Stimulated activated CD4-positive, alpha-beta T cell treated with anti-CD3 and anti-CD28 coated beads, Interleukin-4, amount 100 ng/mL, for 48 hours (primary cell): ENCODE measurements around the gene CDK5R1.

Experiments used
- DNase-seq, 2 donors: peaks; one replicate each; pipeline ENCODE4 v3.0.0-alpha.2; 2020; ENCODE audit warnings: low read depth in 2 of 2

Gene CDK5R1

DNA sequence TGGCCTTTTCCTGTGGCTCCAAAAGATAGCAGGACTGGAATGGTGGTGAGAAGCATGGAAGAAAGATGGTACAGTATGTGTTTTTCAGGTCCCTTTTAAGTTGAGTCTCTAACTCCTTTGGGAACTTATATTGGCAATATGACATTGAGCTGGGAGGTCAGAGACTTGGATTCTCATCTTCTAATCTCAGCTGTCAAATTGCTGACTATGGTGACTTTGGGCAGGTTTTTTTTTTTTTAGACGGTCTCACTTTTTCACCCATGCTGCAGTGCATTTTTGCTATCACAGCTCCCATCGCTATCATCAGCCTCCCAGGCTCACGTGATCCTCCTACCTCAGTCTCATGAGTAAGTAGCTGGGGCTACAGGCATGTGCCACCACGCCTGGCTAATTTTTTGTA, 15.1 kb upstream of the CDK5R1 start:
- no peak for DNase-seq

DNA sequence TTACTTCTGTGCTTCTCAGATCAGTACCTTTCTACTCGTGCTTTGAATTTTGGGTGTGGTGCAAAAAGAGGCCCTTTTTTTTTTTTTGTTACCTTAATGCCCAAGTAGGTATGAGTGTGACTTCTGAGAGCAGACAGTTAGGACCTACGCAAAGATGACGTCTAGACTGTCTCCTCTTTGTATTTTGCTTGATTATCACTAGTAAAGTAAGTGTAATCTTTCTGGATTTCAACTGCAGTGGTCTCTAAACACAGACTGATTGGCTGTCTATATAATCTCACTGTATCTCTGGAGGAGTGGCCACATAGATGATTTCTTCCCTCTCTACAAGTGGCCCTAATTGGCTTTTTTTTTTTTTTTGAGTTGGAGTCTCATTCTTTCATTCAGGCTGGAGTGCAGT, 11.5 kb upstream of the CDK5R1 start:
- no peak for DNase-seq

DNA sequence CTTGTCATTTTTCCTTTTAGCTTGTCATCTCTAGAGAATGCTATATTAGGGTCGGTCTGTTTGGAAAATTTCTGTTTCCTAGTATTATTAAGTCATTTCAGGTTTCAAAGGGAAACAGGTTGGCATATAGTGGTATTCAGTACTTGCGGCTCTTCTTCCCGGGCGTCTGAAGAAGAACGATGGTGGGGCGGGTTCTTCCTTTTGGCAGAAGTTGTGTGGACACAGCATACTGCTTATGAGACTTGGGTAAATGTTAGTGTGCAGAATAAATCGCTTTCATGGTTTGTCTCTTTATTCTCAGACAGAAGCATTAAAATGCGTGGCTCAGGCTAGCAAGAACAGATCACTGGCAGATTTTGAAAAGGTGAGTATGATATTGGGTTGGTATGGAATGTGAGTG, 9.6 kb upstream of the CDK5R1 start:
- DNase-seq = no peak

DNA sequence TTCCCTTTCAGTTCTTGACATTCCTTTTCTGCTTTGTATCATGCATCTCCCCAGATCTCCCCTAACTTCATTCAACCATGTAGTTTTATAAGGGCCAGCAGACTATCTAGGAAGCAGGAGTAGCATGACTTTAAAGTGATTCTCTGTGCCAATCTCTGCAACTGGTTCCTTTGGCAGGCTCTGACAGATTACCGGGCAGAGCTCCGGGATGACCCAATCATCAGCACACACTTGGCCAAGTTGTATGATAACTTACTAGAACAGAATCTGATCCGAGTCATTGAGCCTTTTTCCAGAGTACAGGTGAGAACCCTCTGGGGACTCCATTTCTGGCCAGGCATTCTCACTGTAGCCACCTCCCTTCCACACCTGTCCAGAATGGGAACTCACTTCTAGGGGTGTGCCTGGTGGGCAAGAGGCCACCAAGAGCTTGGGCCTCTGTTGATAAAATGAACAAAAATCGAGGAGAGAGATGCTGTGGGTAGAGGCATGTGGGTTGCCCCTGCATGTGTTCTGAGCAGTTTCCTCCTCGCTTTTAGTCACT, 7.6 kb upstream of the CDK5R1 start:
- DNase-seq = no peak

DNA sequence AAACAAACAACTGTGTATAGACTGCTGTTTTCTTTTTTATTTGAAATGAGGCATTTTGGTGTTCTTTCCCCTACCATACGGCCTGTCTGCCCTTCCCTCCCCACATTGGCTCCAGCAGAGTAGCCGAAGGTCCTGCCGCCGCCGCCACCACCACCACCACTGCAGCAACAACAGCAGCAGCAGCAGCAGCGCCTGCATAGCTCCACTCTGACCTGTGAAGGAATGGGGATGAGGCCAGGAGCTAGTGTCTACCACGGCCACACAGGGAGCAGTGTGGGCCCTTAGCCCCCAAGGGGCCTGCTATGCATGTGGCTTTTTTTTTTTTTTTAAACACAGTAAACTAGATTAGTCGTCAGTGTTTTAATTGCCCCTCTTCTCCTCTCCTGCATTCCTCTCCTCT, 5.6 kb upstream of the CDK5R1 start:
- no peak for DNase-seq

DNA sequence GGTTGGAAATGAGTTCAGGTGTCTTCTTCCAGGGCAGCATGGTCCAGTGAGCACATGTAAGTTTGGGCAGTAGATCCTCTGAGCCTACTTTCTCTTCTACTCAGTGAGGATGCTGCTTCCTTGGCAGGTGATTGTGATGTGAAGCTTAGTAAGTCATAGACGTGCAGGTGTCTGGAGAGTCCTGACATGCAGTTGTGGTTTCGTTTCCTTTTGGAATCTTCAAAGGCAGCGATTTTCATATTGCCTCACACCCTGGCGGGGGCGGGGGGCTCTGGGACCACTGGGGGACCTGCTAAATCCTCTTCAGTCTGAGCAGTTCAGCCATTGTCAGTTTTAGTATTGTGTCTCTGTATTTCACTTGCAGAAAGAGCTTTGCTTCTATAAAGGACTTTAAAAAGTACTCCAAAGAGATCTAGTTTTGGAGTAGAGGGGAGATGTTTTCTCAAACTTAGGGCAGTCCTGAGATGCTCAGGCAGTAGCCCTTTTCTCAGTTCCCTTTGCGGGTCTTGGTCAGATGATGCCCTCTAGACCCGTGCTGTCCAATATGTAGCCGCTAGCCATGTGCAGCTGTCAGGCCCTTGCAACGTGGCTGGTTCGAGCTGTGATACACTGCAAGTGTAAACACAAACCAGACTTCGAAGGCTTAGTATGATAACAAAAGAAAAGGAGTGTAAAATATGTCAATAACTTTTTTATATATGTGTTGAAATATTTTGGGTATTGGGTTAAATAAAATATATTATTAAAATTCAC, 4.0 kb upstream of the CDK5R1 start:
- no peak for DNase-seq

DNA sequence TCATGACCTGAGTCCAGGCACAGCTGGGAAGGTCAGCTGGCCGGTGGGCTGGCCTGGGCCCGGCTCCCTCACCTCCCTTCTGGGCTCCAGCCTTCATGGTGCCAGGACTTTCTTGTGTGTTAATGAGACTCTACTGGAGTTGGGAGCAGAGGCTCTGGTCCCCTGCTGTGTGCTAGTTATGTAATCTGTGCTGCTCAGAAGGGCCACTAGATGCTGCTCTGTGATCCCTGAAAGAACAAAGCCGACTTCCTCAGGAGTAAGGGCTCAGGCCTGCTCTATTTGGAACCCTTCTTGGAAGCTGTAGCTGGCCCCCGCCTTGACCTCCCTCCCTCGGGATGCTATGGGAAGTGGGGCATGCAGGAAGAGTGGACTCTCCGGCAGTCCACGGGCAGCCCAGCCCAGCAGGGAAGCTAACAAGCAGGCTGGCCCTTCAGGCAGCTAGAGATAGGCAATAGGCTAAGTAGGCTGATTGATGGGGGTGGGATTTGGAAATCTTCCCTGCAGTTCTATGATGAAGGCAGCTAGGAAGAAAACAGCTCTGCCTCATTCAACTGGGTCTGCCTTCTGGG, 3.3 kb upstream of the CDK5R1 start:
- DNase-seq = no peak

DNA sequence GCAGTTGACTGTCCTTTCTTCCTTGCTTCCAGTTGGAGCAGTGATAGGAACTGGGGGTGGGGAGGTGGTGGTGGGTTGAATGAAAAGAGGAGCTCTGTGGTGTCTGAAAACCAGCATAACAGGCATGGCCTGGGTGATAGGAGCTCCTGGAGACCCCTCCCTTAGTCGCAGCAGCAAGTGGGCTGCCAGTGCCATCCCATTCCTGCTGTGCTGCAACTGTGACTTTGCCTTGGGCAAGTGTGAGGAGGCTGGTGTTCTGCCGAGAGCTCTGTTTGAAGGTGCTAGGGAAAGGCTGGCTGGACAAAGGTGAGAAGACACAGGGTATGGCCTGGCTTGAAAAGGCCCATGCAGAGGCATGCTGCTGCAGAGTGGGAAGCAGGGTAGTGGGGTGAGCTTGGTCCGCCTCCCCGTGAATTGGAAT, 2.7 kb upstream of the CDK5R1 start:
- no peak for DNase-seq

DNA sequence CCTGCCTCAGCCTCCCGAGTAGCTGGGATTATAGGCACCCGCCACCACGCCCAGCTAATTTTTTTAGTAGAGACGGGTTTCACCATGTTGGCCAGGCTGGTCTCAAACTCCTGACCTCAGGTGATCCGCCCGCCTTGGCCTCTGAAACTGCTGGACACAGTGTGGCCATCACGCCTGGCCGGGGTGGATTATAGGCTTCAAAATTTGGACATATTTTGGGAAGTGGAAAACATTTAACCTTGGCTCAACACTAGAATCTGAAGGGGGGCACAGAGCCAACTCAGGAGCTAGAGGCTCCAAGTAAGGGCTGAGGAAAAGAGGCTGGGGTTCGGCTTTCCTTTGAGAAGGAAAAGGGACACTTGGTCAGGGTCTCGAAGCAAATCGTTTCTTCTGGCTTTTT, 2.2 kb upstream of the CDK5R1 start:
- DNase-seq = no peak

DNA sequence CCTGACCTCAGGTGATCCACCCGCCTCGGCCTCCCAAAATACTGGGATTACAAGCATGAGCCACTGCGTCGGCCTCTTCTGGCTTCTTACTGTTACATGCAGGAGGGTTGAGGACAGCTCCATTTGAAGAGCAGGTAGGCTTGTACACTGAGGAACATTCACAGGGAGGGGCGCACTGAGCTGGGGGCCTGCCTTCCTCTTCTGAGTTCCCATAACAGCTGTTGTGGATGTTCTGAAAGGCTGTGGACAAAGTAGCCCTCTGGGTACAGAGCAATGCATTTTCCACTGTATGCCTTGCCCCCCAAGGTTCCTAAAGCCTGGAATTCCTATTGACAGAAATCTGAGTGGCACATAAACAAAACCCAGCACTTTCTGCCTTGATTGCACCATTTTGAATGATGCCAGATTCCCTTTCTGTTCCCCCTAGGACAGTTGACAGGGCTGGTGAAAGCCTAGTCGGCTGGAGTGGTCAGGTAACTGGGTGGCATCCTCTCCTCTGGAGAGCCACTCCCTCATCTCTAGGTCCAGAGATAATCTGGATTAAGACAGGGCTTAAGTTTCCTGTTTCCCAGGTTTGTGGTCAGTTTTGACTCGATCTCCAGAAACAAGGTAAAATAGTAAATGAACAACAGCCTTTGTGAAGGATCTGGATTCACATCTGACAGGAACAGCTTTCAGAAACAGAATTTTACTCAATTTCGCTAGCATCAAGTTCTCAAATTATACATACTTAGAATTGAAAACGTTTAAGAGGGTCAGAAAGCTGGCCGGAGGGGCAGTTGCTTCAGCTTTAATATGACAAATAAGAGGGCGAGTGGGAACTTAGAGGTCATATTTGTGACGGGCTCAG, 1.3 kb upstream of the CDK5R1 start:
- DNase-seq = no peak

DNA sequence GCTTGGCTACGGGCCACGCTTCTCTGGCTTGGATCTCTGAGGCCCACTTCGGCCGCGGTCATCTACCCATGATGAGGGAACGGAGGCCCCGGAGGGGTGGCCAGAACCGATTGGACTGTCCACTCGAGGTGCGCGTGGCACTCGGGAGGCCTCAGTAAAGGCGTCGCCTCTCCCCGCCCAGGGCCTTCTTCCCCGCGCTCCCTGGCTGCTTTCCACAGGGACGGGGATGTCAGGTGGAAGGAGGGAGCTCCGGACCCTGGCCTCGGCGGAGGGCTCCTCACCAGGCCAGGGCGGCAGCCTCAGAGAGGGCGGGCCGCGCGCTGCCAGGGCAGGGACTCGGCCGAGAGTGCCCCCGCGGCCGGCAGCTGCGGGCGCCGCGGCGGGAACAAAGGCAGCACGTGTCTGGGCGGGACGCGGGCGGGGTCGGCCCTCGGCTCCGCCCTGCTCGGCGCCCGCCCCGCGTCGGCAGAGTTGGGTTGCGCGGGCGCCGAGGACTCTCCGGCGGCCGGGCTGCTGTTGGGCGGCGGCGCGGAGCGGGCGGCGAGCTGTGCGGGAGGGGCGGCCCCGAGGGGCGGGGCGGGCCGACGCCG, 587 bp upstream of the CDK5R1 start:
- DNase-seq = peak; percentile 55 to 61

DNA sequence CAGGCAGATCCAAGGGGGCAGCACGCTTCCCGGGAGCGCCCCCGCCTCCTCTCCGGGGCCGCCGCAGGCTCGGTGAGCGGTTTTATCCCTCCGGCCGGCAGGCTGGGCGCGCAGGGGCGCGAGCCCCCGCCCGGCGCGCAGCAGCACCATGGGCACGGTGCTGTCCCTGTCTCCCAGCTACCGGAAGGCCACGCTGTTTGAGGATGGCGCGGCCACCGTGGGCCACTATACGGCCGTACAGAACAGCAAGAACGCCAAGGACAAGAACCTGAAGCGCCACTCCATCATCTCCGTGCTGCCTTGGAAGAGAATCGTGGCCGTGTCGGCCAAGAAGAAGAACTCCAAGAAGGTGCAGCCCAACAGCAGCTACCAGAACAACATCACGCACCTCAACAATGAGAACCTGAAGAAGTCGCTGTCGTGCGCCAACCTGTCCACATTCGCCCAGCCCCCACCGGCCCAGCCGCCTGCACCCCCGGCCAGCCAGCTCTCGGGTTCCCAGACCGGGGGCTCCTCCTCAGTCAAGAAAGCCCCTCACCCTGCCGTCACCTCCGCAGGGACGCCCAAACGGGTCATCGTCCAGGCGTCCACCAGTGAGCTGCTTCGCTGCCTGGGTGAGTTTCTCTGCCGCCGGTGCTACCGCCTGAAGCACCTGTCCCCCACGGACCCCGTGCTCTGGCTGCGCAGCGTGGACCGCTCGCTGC, 832 bp downstream of the CDK5R1 start:
- DNase-seq = no peak

DNA sequence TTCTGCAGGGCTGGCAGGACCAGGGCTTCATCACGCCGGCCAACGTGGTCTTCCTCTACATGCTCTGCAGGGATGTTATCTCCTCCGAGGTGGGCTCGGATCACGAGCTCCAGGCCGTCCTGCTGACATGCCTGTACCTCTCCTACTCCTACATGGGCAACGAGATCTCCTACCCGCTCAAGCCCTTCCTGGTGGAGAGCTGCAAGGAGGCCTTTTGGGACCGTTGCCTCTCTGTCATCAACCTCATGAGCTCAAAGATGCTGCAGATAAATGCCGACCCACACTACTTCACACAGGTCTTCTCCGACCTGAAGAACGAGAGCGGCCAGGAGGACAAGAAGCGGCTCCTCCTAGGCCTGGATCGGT, 1.4 kb downstream of the CDK5R1 start:
- no peak for DNase-seq

DNA sequence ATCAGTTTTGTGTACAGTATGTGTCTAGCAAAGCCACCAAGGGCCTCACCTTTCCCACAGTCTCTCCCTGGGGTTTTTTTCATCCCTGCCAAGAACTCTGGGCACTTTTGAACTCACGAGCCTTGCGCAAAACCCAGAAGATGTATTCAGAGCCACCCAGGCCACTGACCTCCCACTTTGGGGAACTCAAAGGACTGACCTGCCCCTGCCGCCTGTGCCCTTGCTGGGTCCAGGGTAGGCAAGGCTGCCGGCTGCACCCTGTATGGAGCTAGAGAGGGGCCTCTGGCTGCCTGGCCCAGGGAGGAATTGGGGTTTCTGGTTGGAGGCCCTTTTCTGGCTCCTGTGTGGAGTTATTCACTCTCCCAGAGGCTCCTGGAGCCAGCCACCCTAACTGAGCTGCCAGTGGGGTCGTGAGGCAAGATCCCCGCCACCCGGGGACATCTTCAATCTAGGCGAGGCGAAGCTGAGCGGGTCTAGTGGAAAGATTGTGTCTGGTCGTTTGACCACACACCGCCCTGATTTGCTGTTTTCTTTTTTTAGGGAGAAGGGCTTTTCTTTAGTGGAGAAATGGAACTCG, 1.9 kb downstream of the CDK5R1 start:
- DNase-seq = no peak

DNA sequence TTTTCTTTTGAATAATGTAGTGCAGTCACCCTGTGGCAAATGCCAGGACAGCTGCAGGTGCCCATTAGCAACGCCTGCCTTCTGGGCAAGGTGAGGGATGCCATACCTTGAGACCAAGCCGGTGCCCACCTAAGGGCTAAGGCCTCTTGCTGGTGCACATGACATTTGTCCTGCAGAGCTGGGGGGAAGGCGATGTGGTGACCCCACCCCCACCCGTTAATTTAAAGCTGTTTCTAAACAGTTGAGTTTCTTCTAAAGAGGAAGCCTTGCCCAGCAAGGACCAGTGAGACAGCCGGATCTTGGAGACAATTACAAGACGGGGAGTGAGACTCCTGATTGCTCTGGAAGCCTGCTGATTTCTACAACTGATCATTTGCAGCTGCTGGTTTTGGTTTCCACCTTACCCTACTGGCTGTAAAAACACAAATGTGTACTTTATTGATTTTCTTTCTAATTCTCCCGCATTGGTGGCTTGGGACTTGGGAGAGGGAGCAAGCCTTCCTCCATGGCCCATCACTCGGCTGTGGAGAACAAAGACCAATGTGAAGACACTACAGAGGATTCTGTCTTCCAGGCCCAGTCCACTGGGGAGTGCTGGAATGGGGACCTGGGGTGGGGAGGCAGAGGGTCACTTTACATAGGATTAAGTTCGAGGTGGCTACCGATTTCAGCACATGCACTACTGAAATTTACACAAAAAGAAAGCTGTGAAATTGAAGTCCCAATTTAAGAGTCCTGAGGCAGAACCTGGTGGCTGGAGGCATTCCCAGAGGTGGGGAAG, 2.7 kb downstream of the CDK5R1 start:
- no peak for DNase-seq

DNA sequence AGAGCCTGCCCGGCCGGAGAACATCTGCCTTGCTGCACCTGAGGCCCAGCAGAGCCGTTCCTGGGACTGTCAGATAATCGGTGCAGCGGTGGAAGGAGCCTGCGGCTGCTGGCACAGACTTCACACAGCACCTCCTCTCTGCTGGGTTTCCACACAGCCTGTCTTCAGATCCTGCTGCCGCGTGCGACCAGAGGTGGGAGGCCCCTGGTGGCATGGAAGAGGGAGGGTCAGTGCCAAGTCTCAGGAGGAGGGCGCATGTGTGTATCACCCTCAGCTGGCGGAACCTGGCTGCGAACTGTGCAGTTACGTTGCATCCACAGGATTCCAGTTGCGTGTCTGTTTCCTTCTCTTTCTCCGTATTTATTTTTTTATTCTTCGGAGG, 3.3 kb downstream of the CDK5R1 start:
- no peak for DNase-seq

DNA sequence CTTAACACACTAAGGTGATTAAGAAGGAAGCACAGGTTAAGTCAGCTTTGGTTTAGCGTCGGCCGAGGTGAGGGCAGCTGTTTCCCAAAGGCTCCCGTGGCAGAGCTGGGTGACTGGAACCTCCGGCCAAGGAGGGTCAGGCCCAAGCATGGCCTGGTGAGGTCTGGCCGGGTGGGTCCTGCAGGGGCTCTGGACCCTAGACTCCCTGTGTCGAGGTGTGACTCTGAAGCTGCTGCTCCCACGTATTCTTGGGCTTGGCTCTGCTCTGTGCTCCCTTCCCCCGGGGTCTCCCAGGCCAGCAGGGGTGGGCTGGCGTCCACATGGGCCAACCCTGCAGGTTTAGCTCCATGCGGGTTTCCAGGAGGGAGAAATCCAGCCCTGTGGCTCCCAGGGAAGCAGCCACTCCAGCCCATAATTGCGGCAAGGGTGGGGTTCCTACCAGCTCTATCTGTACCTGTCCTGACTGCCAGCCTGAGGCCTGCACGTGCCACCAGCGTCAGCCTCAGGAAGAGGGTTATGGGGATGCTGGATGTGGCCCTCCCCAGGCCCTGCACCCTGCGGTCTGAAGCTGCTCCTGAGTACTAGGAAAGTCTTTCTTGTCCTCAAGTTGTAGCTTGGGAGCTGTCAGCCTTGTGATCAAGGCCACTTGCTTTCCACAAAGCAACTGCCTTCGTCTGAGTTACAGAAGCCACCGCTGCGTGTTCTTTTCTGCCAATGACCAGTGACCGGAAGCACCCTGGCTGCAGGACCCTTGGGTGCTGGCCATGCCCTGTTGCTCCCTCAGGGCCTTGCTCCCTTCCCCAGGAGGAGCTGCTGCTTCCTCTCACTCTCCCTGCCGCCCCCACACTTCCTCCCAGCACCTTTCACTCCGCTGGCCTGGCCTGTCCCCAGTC, 4.8 kb downstream of the CDK5R1 start:
- no peak for DNase-seq

DNA sequence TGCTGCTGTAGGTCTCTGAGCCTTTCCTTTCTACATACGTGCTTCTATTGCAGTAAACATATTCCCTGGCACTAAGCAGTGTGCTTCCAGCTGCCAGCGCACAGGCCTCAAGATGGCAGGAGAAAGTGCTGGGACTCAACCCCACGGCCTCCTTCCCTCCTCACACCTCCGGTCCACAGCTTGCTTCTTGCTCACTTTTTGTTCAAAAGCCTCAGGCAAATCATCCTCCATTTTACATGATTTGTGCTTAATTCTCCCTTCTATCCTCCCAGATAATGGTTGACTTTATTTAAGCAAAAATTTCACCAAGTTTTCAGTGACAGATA, 5.4 kb downstream of the CDK5R1 start:
- no peak for DNase-seq

DNA sequence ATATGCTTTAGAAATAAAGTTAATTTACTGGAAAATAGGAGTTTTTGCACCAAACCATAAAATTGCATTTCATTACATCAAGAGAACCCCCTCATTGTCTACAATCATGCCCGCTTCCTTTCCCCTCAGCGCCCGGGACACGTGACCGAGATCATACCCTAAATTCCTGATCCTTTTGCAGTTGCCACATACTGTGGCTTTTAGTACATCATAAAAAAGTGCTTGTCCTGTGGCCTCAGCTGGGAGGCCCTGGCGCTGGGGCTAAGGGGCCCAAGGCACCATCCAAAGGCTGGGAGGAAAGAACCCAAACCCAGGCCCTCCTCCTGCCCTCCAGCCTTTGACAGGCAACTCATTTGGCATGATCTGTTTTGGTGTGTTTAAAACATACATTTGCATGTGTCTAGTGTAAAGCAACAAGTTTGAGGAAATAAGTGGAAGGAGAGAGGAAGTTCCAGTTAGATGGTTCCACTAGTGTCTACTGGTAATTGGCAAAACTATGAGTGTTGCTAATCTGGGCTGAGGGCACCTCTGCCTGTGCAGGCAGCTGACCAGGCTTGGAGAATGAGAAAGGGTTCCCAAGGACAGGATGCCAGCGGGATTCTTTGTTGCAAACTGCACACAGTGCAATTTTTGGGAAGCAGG, 6.0 kb downstream of the CDK5R1 start:
- no peak for DNase-seq
